NT2/D1 (cell line): ENCODE data around the gene CA11.

ENCODE experiments used
- SUZ12 ChIP-seq: IDR thresholded peaks from 2 replicates; pipeline ENCODE4 v1.6.1; 2011; ENCODE audit not compliant: insufficient read length, insufficient read depth; ENCODE audit errors: extremely low read depth
- YY1 ChIP-seq: IDR thresholded peaks from 2 replicates; pipeline ENCODE4 v1.6.1; 2011; ENCODE audit not compliant: insufficient read length, insufficient read depth
- ZNF274 ChIP-seq: IDR thresholded peaks from 2 replicates; pipeline ENCODE4 v1.6.1; 2011; ENCODE audit warnings: mild to moderate bottlenecking, low read depth, low read length

DNA sequence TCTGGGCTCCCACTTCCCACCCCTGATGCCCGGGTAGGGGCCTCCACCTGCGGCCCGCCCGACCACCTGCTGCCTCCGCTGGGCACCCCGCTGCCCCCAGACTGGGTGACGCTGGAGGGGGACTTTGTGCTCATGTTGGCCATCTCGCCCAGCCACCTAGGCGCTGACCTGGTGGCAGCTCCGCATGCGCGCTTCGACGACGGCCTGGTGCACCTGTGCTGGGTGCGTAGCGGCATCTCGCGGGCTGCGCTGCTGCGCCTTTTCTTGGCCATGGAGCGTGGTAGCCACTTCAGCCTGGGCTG lies 16.7 kb downstream of the CA11 start:
- TF ChIP-seq ZNF274 = no peak
- no peak for TF ChIP-seq YY1
- TF ChIP-seq SUZ12 = no peak
